ENCODE results near the gene OXGR1. TPM values are rescaled to one million over a fixed set of nuclear protein-coding genes. Genes with fewer than 3 reads are reported as not detected.
A peak's percentile ranks its signal among the peaks of the same experiment; 100 is the strongest.

The OXGR1 gene
- total RNA-seq, 1 donor from 2014 or later: 0.88 TPM

- DNase-seq (ENCODE audit: low spot score): no peak
These were observed 47.5 kb downstream of the OXGR1 start for GRCh38 chr13:96946709-96947311.

GRCh38 chr13:96940961-96941360, 53.3 kb downstream of the OXGR1 start:
- Histone ChIP-seq H3K27me3 (no peaks in the 10 kb centered on the region), H3K79me2 (ENCODE audit: low read depth) (no peaks in the 10 kb centered on the region), H3K4me1 (peaks cover 28% of the 10 kb centered on the region), H3K9me3 (ENCODE audit: low read depth) (no peaks in the 10 kb centered on the region), H3K27ac (no peak overlapping the region), H3K9ac (no peak overlapping the region), H3F3A (ENCODE audit: low read depth) (peaks cover 9% of the 10 kb centered on the region), H3K4me3 (no peak overlapping the region), H2AFZ (replicated peaks) (peak overlapping the region; percentile 64), H3K4me2 (no peak overlapping the region), H4K20me1 (ENCODE audit: low read depth) (no peaks in the 10 kb centered on the region), H3K36me3 (no peaks in the 10 kb centered on the region)
- Mint-ChIP-seq H3K4me3 (no peak overlapping the region), H3K4me1 (peaks cover 8% of the 10 kb centered on the region), H3K9me3 (peaks cover 2% of the 10 kb centered on the region), H3K27ac (no peak overlapping the region), H3K36me3 (no peaks in the 10 kb centered on the region), H3K27me3 (ENCODE audit: insufficient read depth, low read depth) (peaks cover 8% of the 10 kb centered on the region)
- no peak for DNase-seq (ENCODE audit: low spot score)
- no peak for TF ChIP-seq EZH2 (IDR thresholded peaks at IDR 0.05)
- no peak for TF ChIP-seq CTCF (IDR thresholded peaks at IDR 0.05)
- TF ChIP-seq EZH2phosphoT487 (IDR thresholded peaks at IDR 0.05): no peak

More at GRCh38 chr13:96946709-96947311, 47.5 kb downstream of the OXGR1 start:
- Mint-ChIP-seq H3K27me3 (ENCODE audit: insufficient read depth, low read depth) (peaks cover 15% of the 10 kb centered on the region), H3K4me1 (peaks cover 8% of the 10 kb centered on the region), H3K4me3 (no peak overlapping the region), H3K27ac (no peak overlapping the region), H3K36me3 (no peaks in the 10 kb centered on the region), H3K9me3 (peaks cover 5% of the 10 kb centered on the region)
- TF ChIP-seq CTCF (IDR thresholded peaks at IDR 0.05) (no peak), EZH2phosphoT487 (IDR thresholded peaks at IDR 0.05) (no peak), EZH2 (IDR thresholded peaks at IDR 0.05) (no peak)
- Histone ChIP-seq H3K9me3 (ENCODE audit: low read depth) (no peaks in the 10 kb centered on the region), H3K4me2 (no peak overlapping the region), H3K4me1 (peaks cover 14% of the 10 kb centered on the region), H3K9ac (no peak overlapping the region), H4K20me1 (ENCODE audit: low read depth) (no peaks in the 10 kb centered on the region), H3K27ac (no peak overlapping the region), H3K4me3 (no peak overlapping the region), H3K79me2 (ENCODE audit: low read depth) (no peaks in the 10 kb centered on the region), H3F3A (ENCODE audit: low read depth) (peaks cover 9% of the 10 kb centered on the region), H3K27me3 (no peaks in the 10 kb centered on the region), H2AFZ (replicated peaks) (no peak overlapping the region), H3K36me3 (no peaks in the 10 kb centered on the region)

- Mint-ChIP-seq H3K36me3 (no peaks in the 10 kb centered on the region), H3K9me3 (no peaks in the 10 kb centered on the region), H3K4me3 (no peak overlapping the region), H3K27me3 (ENCODE audit: insufficient read depth, low read depth) (no peaks in the 10 kb centered on the region), H3K27ac (no peak overlapping the region), H3K4me1 (peaks cover 4% of the 10 kb centered on the region)
- no peaks in the 10 kb centered on the region for H3K36me3 ChIP-seq
- H3K79me2 ChIP-seq (ENCODE audit: low read depth): no peaks in the 10 kb centered on the region
- no peak for TF ChIP-seq EZH2 (IDR thresholded peaks at IDR 0.05)
- TF ChIP-seq EZH2phosphoT487 (IDR thresholded peaks at IDR 0.05): no peak
- TF ChIP-seq CTCF (IDR thresholded peaks at IDR 0.05): no peak
- no peak for DNase-seq (ENCODE audit: low spot score)
- H3F3A ChIP-seq (ENCODE audit: low read depth): no peaks in the 10 kb centered on the region
- peak overlapping the region; percentile 29 for H3K4me2 ChIP-seq
- peaks cover 18% of the 10 kb centered on the region for H3K4me1 ChIP-seq
- no peaks in the 10 kb centered on the region for H3K27me3 ChIP-seq
- no peak overlapping the region for H2AFZ ChIP-seq (replicated peaks)
- no peak overlapping the region for H3K9ac ChIP-seq
- H4K20me1 ChIP-seq (ENCODE audit: low read depth): no peaks in the 10 kb centered on the region
- no peaks in the 10 kb centered on the region for H3K9me3 ChIP-seq (ENCODE audit: low read depth)
- H3K27ac ChIP-seq: no peak overlapping the region
- H3K4me3 ChIP-seq: no peak overlapping the region
These were observed 58.4 kb downstream of the OXGR1 start for GRCh38 chr13:96935901-96936300.

Small RNAs within 50 kb of the gene (small RNA-seq; reads per million reads assigned to genes)
- not detected for gene RN7SKP7

Other genes starting within 250 kb of the OXGR1 start
- 19.6 and 25.0 TPM in 2 replicates for gene MBNL2, start 227.9 kb upstream of the OXGR1 start, total RNA-seq (ENCODE audit: low replicate concordance)